ENCODE results near the gene ANKRD26. TPM values are rescaled to one million over a fixed set of nuclear protein-coding genes. Genes with fewer than 3 reads are reported as not detected.
A peak's percentile ranks its signal among the peaks of the same experiment; 100 is the strongest.

Gene ANKRD26
- total RNA-seq, 6 experiments from 2014 or later, result 2.1 to 4.3 (median 3.4) TPM

DNA sequence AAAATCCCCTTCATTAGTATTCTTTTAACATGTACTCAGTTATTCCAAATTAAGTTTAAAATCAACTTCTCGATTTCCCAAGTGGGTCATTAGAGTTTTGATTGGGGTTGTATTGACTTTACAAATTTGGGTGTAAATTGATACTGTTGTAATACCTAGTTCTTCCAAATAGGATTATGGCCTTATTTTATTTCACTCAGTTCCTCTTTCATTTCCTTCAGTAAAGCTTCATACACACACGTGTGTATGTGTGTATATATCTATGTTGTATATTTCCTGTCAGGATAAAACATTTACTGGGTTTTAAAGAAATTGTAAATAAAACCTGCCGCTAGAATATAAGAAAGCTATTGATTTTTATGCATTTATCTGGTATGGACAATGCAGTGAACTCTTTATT lies 38.0 kb upstream of the ANKRD26 start:
- Histone ChIP-seq H3K36me3 (peaks cover 0 to 69% (median 18%) of the 10 kb centered on the region in 4 donors), H3K27me3 (no peaks in the 10 kb centered on the region), H3K4me1 (no peaks in the 10 kb centered on the region), H3K4me3 (no peak overlapping the region), H3K27ac (no peak overlapping the region), H3K9me3 (no peaks in the 10 kb centered on the region)
- ATAC-seq, result no peak
- intact Hi-C loops (cut with DNase I), result no loop called here
- no peak for DNase-seq
- WGBS (ENCODE audit: insufficient coverage, low coverage, low lambda C conversion rate, missing lambda C conversion rate), result 92% methylated on average over 3 of the region's 3 CpGs
- no peak for TF ChIP-seq CTCF (IDR thresholded peaks at IDR 0.05)

- DNase-seq (no peak), ATAC-seq (no peak)
- Histone ChIP-seq H3K27me3 (no peaks in the 10 kb centered on the region), H3K4me1 (no peaks in the 10 kb centered on the region), H3K4me3 (no peak overlapping the region), H3K36me3 (peaks cover 0 to 80% (median 27%) of the 10 kb centered on the region in 4 donors), H3K9me3 (no peaks in the 10 kb centered on the region), H3K27ac (no peak overlapping the region)
- intact Hi-C loops (cut with DNase I), result no loop called here
- WGBS (ENCODE audit: insufficient coverage, low coverage, low lambda C conversion rate, missing lambda C conversion rate), result 72% methylated on average over 3 of the region's 3 CpGs
- no peak for TF ChIP-seq CTCF (IDR thresholded peaks at IDR 0.05)
- TF ChIP-seq POLR2A (IDR thresholded peaks at IDR 0.05), result no peak
Observed at GRCh38 chr10:27134371-27134770, 34.1 kb upstream of the ANKRD26 start.

- no peak overlapping the region for H3K4me3 ChIP-seq
- peaks cover 0 to 3% (median 0%) of the 10 kb centered on the region in 4 donors for H3K4me1 ChIP-seq
- no peak overlapping the region for H3K27ac ChIP-seq
- intact Hi-C loops (cut with DNase I), result no loop called here
- ATAC-seq (no peak), DNase-seq (no peak)
- no peaks in the 10 kb centered on the region for H3K9me3 ChIP-seq
- TF ChIP-seq POLR2A (IDR thresholded peaks at IDR 0.05) (no peak), CTCF (IDR thresholded peaks at IDR 0.05) (no peak)
- WGBS (ENCODE audit: insufficient coverage, low coverage, low lambda C conversion rate, missing lambda C conversion rate), result 90% methylated on average over 3 of the region's 3 CpGs
- no peaks in the 10 kb centered on the region for H3K27me3 ChIP-seq
- peaks cover 3 to 23% (median 11%) of the 10 kb centered on the region in 4 donors for H3K36me3 ChIP-seq
Observed at GRCh38 chr10:27108165-27108564, 7.9 kb upstream of the ANKRD26 start.

GRCh38 chr10:27104919-27105318 lies 4.6 kb upstream of the ANKRD26 start:
- H3K4me1 ChIP-seq, result no peaks in the 10 kb centered on the region
- ATAC-seq, result no peak
- intact Hi-C loops (cut with DNase I), result no loop called here
- H3K9me3 ChIP-seq, result no peaks in the 10 kb centered on the region
- H3K4me3 ChIP-seq, result no peak overlapping the region
- 0% methylated on average over 1 of the region's 5 CpGs for WGBS (ENCODE audit: insufficient coverage, low coverage, low lambda C conversion rate, missing lambda C conversion rate)
- H3K27me3 ChIP-seq, result no peaks in the 10 kb centered on the region
- H3K36me3 ChIP-seq, result no peaks in the 10 kb centered on the region
- DNase-seq, result no peak
- TF ChIP-seq CTCF (IDR thresholded peaks at IDR 0.05) (no peak), POLR2A (IDR thresholded peaks at IDR 0.05) (no peak)
- H3K27ac ChIP-seq, result no peak overlapping the region

- H3K4me1 ChIP-seq, result peaks cover 0 to 4% (median 0%) of the 10 kb centered on the region in 4 donors
- H3K27me3 ChIP-seq, result no peaks in the 10 kb centered on the region
- H3K9me3 ChIP-seq, result no peaks in the 10 kb centered on the region
- H3K4me3 ChIP-seq, result peak overlapping the region; percentile 65 to 95 (median 89)
- no peaks in the 10 kb centered on the region for H3K36me3 ChIP-seq
- DNase-seq (no peak), ATAC-seq (peak in 3 of 4 donors; percentile 40 to 54 (median 53))
- intact Hi-C loops (cut with DNase I), result no loop called here
- 42% methylated on average over 10 of the region's 14 CpGs for WGBS (ENCODE audit: insufficient coverage, low coverage, low lambda C conversion rate, missing lambda C conversion rate)
- peak overlapping the region; percentile 78 to 89 (median 80) for H3K27ac ChIP-seq
- no peak for TF ChIP-seq CTCF (IDR thresholded peaks at IDR 0.05)
- TF ChIP-seq POLR2A (IDR thresholded peaks at IDR 0.05), result no peak
Observed at GRCh38 chr10:27100813-27101347, 586 bp upstream of the ANKRD26 start.

Data from right lobe of liver (tissue), 6 donors.